Lower leg skin (tissue), 4 donors: Measurements from ENCODE around the gene TBC1D9. TPM values are rescaled to one million over a fixed set of nuclear protein-coding genes. Genes with fewer than 3 reads are reported as not detected.

Source experiments
- DNase-seq, 2 donors: peaks; one replicate each; pipeline ENCODE4 v3.0.0-alpha.2; 2019; ENCODE audit warnings: low spot score in 2 of 2
- H3K4me3 ChIP-seq: fragments of 200-600 bp; sonication (generic); 2 replicates; pipeline ENCODE4 v1.5.1; 2017; ENCODE audit warnings: mild to moderate bottlenecking, low read depth; ENCODE audit not compliant: poor library complexity, severe bottlenecking
- CTCF ChIP-seq, 3 donors: fragments of 450-650 bp; IDR thresholded peaks; one replicate each; pipeline ENCODE4 v1.5.1; 2016; ENCODE audit warnings: antibody characterized with exemption in 3 of 3, mild to moderate bottlenecking in 3 of 3, moderate library complexity in 2 of 3
- POLR2A ChIP-seq, 2 donors: fragments of 450-650 bp; IDR thresholded peaks; one replicate each; pipeline ENCODE4 v1.6.1; 2016 to 2017; ENCODE audit warnings: antibody characterized with exemption in 2 of 2, mild to moderate bottlenecking in 1 of 2, moderate library complexity in 1 of 2
- WGBS, 2 donors: methylation state at CpG; one replicate each; pipeline ENCODE4 v1.1.5; 2018; 5-methylcytosine and 5-hydroxymethylcytosine counted together
- intact Hi-C: fragments of 100-400 bp; cut with DNase I; formaldehyde crosslinking; loops from one replicate; pipeline ENCODE4 v1.15.0; 2023; ENCODE audit warnings: low total_unique reads
- total RNA-seq, 4 donors: library from RNA; depleted of rRNA; stranded (reverse); fragments of >200 nt; gene quantifications; one replicate each; pipeline ENCODE4 v1.1.0, GENCODE V29; 2016

TBC1D9 gene
- total RNA-seq, 4 donors from 2014 or later = 5.7 to 13.0 (median 7.3) TPM

GRCh38 chr4:140764785-140765392 lies 8.7 kb upstream of the TBC1D9 start:
- intact Hi-C loops = no loop called here
- no peak overlapping the region for H3K4me3 ChIP-seq
- 76 to 79% methylated on average over 7 of the region's 7 CpGs for WGBS, 2 donors
- no peak for DNase-seq
- TF ChIP-seq CTCF (IDR thresholded peaks at IDR 0.05) (no peak), POLR2A (IDR thresholded peaks at IDR 0.05) (no peak)

- TF ChIP-seq CTCF (IDR thresholded peaks at IDR 0.05) (no peak), POLR2A (IDR thresholded peaks at IDR 0.05) (no peak)
- WGBS, 2 donors = 61 to 64% methylated on average over 3 of the region's 3 CpGs
- H3K4me3 ChIP-seq = no peak overlapping the region
- intact Hi-C loops = no loop called here
- no peak for DNase-seq
Measured at GRCh38 chr4:140762202-140762601, 6.0 kb upstream of the TBC1D9 start.

GRCh38 chr4:140757232-140757630 lies 1.0 kb upstream of the TBC1D9 start:
- TF ChIP-seq CTCF (IDR thresholded peaks at IDR 0.05) (no peak), POLR2A (IDR thresholded peaks at IDR 0.05) (no peak)
- intact Hi-C loops = no loop called here
- 18 to 23% methylated on average over 3 of the region's 3 CpGs for WGBS, 2 donors
- DNase-seq = no peak
- no peak overlapping the region for H3K4me3 ChIP-seq

GRCh38 chr4:140755774-140756318 lies 339 bp downstream of the TBC1D9 start:
- intact Hi-C loops = no loop called here
- peak overlapping the region; percentile 57 for H3K4me3 ChIP-seq
- TF ChIP-seq CTCF (IDR thresholded peaks at IDR 0.05) (no peak), POLR2A (IDR thresholded peaks at IDR 0.05) (no peak)
- 0% methylated on average over 4 to 8 of the region's 74 CpGs for WGBS, 2 donors
- DNase-seq = peak in 1 of 2 donors; percentile 86

GRCh38 chr4:140754918-140755773 lies 1.0 kb downstream of the TBC1D9 start:
- 23 to 27% methylated on average over 8 of the region's 8 CpGs for WGBS, 2 donors
- no peak for TF ChIP-seq POLR2A (IDR thresholded peaks at IDR 0.05)
- no peak for TF ChIP-seq CTCF (IDR thresholded peaks at IDR 0.05)
- peak overlapping the region; percentile 57 for H3K4me3 ChIP-seq
- intact Hi-C loops = no loop called here
- DNase-seq = no peak
